Heart left ventricle (tissue), 13 donors: ENCODE results near the gene CDH13.

ENCODE experiments used
- POLR2A ChIP-seq, 2 donors: fragments of 450-650 bp; IDR thresholded peaks; one replicate each; pipeline ENCODE4 v1.6.1; 2017; ENCODE audit warnings: antibody characterized with exemption in 2 of 2, mild to moderate bottlenecking in 2 of 2, moderate library complexity in 2 of 2
- TF ChIP-seq, protein P1 (sequence below), 12 donors: fragments of 200-600 bp; sonication (generic) in 4 of 12; IDR thresholded peaks; one replicate each; pipeline versions ENCODE4 v1.5.0 to v1.8.0; 2018 to 2022; ENCODE audit warnings: antibody characterized with exemption in 12 of 12, mild to moderate bottlenecking in 5 of 12
- donor health status: ischemic (EF 13 %, LVEDD 7.1; RV severe dilation, severe dysfunction).
- donor health status: DM: no; HTN: yes; CAD: no.
- donor health status: DM: no; HTN: no; CAD: no.
- donor health status: ischemic (EF 25% LVEDD 6.9; RV normal size, moderate dysfunction).
- donor health status: ischemic (EF 25% LVEDD 5.7; RV mildly dilated, moderate dysfunction).
- donor health status: ischemic (EF 35%, LVEDD 5.7; RV mildly dilated, moderate dysfunction).
- donor health status: nonischemic (EF 11% LVEDD 7.7; RV severe dilation, severe dysfunction).
- donor health status: DM: yes; HTN: yes; CAD: no.
- donor health status: PGD.
- donor health status: ischemic (EF 29% LVEDD 5.4; RV normal size, mild dysfunction).
- donor health status: nonischemic (EF 23%, LVEDD 6.1; RV moderate dilation, normal function).

DNA sequence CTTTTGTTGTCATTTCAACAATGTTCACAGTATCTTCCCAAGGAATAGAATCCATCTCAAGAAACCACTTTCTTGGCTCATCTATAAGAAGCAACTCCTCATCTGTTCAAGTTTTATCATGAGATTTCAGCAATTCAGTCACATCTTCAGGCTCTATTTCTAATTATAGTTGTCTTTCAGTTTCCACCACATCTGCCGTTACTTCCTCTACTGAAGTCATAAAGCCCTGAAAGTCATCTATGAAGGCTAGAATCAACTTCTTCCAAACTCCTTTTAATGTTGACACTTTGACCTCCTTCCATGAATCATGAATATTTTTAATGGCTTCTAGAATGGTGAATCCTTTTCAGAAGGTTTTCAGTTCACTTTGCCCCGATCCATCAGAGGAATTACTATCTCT is 102.1 kb downstream of the CDH13 start:
- TF ChIP-seq, protein P1, sequence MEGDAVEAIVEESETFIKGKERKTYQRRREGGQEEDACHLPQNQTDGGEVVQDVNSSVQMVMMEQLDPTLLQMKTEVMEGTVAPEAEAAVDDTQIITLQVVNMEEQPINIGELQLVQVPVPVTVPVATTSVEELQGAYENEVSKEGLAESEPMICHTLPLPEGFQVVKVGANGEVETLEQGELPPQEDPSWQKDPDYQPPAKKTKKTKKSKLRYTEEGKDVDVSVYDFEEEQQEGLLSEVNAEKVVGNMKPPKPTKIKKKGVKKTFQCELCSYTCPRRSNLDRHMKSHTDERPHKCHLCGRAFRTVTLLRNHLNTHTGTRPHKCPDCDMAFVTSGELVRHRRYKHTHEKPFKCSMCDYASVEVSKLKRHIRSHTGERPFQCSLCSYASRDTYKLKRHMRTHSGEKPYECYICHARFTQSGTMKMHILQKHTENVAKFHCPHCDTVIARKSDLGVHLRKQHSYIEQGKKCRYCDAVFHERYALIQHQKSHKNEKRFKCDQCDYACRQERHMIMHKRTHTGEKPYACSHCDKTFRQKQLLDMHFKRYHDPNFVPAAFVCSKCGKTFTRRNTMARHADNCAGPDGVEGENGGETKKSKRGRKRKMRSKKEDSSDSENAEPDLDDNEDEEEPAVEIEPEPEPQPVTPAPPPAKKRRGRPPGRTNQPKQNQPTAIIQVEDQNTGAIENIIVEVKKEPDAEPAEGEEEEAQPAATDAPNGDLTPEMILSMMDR (IDR thresholded peaks at IDR 0.05): no peak
- no peak for TF ChIP-seq POLR2A (IDR thresholded peaks at IDR 0.05)
